Smooth muscle cell (in vitro differentiated cells): ENCODE measurements around the gene GAB1. TPM values are rescaled to one million over a fixed set of nuclear protein-coding genes. Genes with fewer than 3 reads are reported as not detected.

Source experiments
- DNase-seq: peaks from one replicate; lab custom pipeline; 2025; ENCODE audit not compliant: unreplicated experiment; lab: John Stamatoyannopoulos, UW
- H2AFZ ChIP-seq: fragments of 200-600 bp; sonication (generic); 2 replicates; pipeline ENCODE4 v1.6.0; 2016; ENCODE audit warnings: antibody characterized with exemption, low read depth, mild to moderate bottlenecking
- H3F3A ChIP-seq: fragments of 200-600 bp; sonication (generic); 2 replicates; pipeline ENCODE4 v1.6.0; 2017; ENCODE audit warnings: antibody characterized with exemption, low read depth
- H3K27ac ChIP-seq: fragments of 200-600 bp; sonication (generic); 2 replicates; pipeline ENCODE4 v1.5.1; 2016; ENCODE audit warnings: low read depth, mild to moderate bottlenecking
- H3K27me3 ChIP-seq: fragments of 200-600 bp; sonication (generic); 2 replicates; pipeline ENCODE4 v1.6.1; 2016; ENCODE audit warnings: low read depth, mild to moderate bottlenecking
- H3K36me3 ChIP-seq: fragments of 200-600 bp; sonication (generic); 2 replicates; pipeline ENCODE4 v1.5.1; 2016; ENCODE audit warnings: low read depth
- H3K4me1 ChIP-seq: fragments of 200-600 bp; sonication (generic); 2 replicates; pipeline ENCODE4 v1.5.1; 2016; ENCODE audit warnings: low read depth
- H3K4me2 ChIP-seq: fragments of 200-600 bp; sonication (generic); 2 replicates; pipeline ENCODE4 v1.6.0; 2016; ENCODE audit warnings: mild to moderate bottlenecking
- H3K4me3 ChIP-seq: fragments of 200-600 bp; sonication (generic); 2 replicates; pipeline ENCODE4 v1.5.1; 2016; ENCODE audit warnings: mild to moderate bottlenecking
- H3K79me2 ChIP-seq: fragments of 200-600 bp; sonication (generic); 2 replicates; pipeline ENCODE4 v1.6.0; 2016; ENCODE audit warnings: low read depth, mild to moderate bottlenecking
- H3K9ac ChIP-seq: fragments of 200-600 bp; sonication (generic); 2 replicates; pipeline ENCODE4 v1.6.0; 2016; ENCODE audit warnings: low read depth
- H3K9me3 ChIP-seq: fragments of 200-600 bp; sonication (generic); replicated peaks from 2 replicates; pipeline ENCODE4 v1.5.1; 2016; ENCODE audit warnings: low read depth
- H4K20me1 ChIP-seq: fragments of 200-600 bp; sonication (generic); 2 replicates; pipeline ENCODE4 v1.6.0; 2016; ENCODE audit warnings: low read depth
- WGBS: methylation state at CpG from one replicate; pipeline ENCODE4 v1.1.7; 2016; ENCODE audit warnings: low lambda C conversion rate; 5-methylcytosine and 5-hydroxymethylcytosine counted together
- polyA plus RNA-seq: library from polyadenylated mRNA; unstranded; fragments of >200 nt; fragmentation: Nextera tagmentation; extraction: Ambion mirVana; gene quantifications from 2 replicates; pipeline ENCODE4 v1.2.1, GENCODE V29; 2016
- total RNA-seq: library from RNA; depleted of rRNA; stranded (reverse); fragments of >200 nt; gene quantifications from 2 replicates; pipeline ENCODE4 v1.2.3, GENCODE V29; 2014
- TF ChIP-seq, protein P1 (sequence below): fragments of 200-600 bp; sonication (generic); IDR thresholded peaks from 2 replicates; pipeline ENCODE4 v1.5.1; 2017; ENCODE audit warnings: borderline replicate concordance, mild to moderate bottlenecking, antibody characterized with exemption; ENCODE audit not compliant: insufficient read depth, poor library complexity, severe bottlenecking

GAB1 gene
- total and polyA plus RNA-seq, 2 experiments from 2014 or later: 0.50 to 22.5 TPM

- WGBS: 84% methylated on average over 3 of the region's 3 CpGs
- no peak for DNase-seq
These were observed 152.0 kb downstream of the GAB1 start for GRCh38 chr4:143488687-143489086.

DNA sequence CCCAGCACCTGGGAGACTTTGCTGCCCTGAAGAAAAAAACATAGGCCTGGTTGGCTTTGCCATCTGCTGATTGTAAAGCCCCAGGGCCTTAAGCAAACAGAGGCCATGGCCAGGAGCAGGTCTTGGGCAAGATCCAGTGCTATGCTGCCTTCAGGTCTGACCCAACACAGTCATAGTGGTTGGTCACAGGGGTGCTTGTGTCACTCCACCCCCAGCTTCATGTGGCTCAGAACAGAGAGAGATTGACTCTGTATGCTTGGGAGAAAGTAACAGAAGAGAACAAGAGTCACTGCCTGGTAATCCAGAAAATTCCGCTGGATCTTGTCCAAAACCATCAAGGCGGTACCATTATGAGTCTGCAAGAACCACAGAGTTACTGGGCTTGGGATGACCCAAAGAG lies 152.4 kb downstream of the GAB1 start:
- Histone ChIP-seq H3K4me2 (no peak overlapping the region), H3K4me3 (no peak overlapping the region), H3K79me2 (no peaks in the 10 kb centered on the region), H3K9ac (no peak overlapping the region), H2AFZ (no peak overlapping the region), H4K20me1 (no peaks in the 10 kb centered on the region), H3K9me3 (no peaks in the 10 kb centered on the region), H3K27me3 (no peaks in the 10 kb centered on the region), H3K27ac (no peak overlapping the region), H3K36me3 (no peaks in the 10 kb centered on the region), H3F3A (no peaks in the 10 kb centered on the region), H3K4me1 (no peaks in the 10 kb centered on the region)
- no peak for DNase-seq
- TF ChIP-seq, protein P1, sequence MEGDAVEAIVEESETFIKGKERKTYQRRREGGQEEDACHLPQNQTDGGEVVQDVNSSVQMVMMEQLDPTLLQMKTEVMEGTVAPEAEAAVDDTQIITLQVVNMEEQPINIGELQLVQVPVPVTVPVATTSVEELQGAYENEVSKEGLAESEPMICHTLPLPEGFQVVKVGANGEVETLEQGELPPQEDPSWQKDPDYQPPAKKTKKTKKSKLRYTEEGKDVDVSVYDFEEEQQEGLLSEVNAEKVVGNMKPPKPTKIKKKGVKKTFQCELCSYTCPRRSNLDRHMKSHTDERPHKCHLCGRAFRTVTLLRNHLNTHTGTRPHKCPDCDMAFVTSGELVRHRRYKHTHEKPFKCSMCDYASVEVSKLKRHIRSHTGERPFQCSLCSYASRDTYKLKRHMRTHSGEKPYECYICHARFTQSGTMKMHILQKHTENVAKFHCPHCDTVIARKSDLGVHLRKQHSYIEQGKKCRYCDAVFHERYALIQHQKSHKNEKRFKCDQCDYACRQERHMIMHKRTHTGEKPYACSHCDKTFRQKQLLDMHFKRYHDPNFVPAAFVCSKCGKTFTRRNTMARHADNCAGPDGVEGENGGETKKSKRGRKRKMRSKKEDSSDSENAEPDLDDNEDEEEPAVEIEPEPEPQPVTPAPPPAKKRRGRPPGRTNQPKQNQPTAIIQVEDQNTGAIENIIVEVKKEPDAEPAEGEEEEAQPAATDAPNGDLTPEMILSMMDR: no peak
- WGBS: 97% methylated on average over 2 of the region's 2 CpGs

More at GRCh38 chr4:143488687-143489086, 152.0 kb downstream of the GAB1 start:
- H3K36me3 ChIP-seq: no peaks in the 10 kb centered on the region
- H3K9me3 ChIP-seq: no peaks in the 10 kb centered on the region
- no peaks in the 10 kb centered on the region for H4K20me1 ChIP-seq
- TF ChIP-seq, protein P1: no peak
- H3F3A ChIP-seq: no peaks in the 10 kb centered on the region
- H2AFZ ChIP-seq: no peak overlapping the region
- no peaks in the 10 kb centered on the region for H3K4me1 ChIP-seq
- no peaks in the 10 kb centered on the region for H3K79me2 ChIP-seq
- no peaks in the 10 kb centered on the region for H3K27me3 ChIP-seq
- H3K27ac ChIP-seq: no peak overlapping the region
- H3K4me3 ChIP-seq: no peak overlapping the region
- H3K9ac ChIP-seq: no peak overlapping the region
- no peak overlapping the region for H3K4me2 ChIP-seq

DNA sequence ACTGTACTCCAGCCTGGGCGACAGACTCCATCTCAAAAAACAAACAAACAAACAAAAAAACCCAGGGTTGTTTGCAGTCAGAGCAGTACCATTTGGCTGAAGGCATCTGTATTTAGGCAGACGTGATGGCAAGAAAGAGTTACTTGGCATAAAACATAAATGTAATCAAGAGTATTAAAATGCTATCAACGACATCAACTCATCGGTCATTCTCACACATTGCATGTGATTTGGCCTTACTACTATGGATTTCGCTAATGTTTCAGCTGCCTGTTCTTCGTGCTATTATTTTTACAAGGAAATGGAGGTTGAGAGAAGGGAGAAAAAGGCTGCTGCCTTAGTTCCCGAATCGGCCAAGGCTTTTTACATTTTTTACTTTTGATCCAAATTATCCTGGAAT lies 161.3 kb downstream of the GAB1 start:
- Histone ChIP-seq H3K27me3 (no peaks in the 10 kb centered on the region), H3K79me2 (no peaks in the 10 kb centered on the region), H3K4me3 (no peak overlapping the region), H3K27ac (no peak overlapping the region), H3K4me2 (no peak overlapping the region), H4K20me1 (no peaks in the 10 kb centered on the region), H3K4me1 (no peaks in the 10 kb centered on the region), H3K36me3 (no peaks in the 10 kb centered on the region), H3K9ac (no peak overlapping the region), H3K9me3 (no peaks in the 10 kb centered on the region), H2AFZ (no peak overlapping the region), H3F3A (no peaks in the 10 kb centered on the region)
- TF ChIP-seq, protein P1: no peak
- WGBS: 93% methylated on average over 8 of the region's 8 CpGs
- no peak for DNase-seq

DNA sequence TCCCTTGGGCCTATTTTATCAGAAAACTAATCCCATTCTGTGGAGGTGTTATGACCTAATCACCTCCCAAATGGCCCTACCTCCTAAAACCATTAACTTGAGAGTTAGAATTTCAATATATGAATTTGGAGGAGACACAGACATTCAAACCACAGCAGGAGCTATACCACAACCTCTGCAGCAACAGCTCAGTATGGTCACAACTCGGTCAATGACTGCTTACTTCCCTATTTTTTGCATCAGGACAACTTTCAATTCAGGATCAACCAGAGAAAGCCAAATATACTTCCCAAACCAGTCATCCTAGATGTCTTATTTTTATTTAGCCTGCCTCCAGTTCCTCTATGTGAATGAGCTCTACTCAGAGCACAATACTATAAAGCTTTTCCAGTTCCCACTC lies 165.6 kb downstream of the GAB1 start:
- WGBS: 100% methylated on average over 1 of the region's 1 CpG
- no peak for DNase-seq
- Histone ChIP-seq H3F3A (no peaks in the 10 kb centered on the region), H3K9ac (no peak overlapping the region), H3K27me3 (no peaks in the 10 kb centered on the region), H2AFZ (no peak overlapping the region), H4K20me1 (no peaks in the 10 kb centered on the region), H3K4me1 (no peaks in the 10 kb centered on the region), H3K9me3 (no peaks in the 10 kb centered on the region), H3K36me3 (no peaks in the 10 kb centered on the region), H3K79me2 (no peaks in the 10 kb centered on the region), H3K4me2 (no peak overlapping the region), H3K27ac (no peak overlapping the region), H3K4me3 (no peak overlapping the region)
- TF ChIP-seq, protein P1: no peak
